Measurements from ENCODE around the gene RING1. TPM values are rescaled to one million over a fixed set of nuclear protein-coding genes. Genes with fewer than 3 reads are reported as not detected.

The RING1 gene
- polyA plus RNA-seq, 1 of the 3 experiments (the other 2 are of a cell fraction) = 61.3 TPM

GRCh38 chr6:33198853-33199436, 9.4 kb upstream of the RING1 start:
- Histone ChIP-seq H3K4me1 (ENCODE audit: control insufficient read depth in 1 of 2, insufficient read depth in 2 of 2, low read depth in 1 of 2, low read length in 1 of 2) (peaks cover 11 to 31% of the 10 kb centered on the region in 2 experiments; a peak in 2 of 4 replicates), H3K79me2 (ENCODE audit: insufficient read depth) (peaks cover 64% of the 10 kb centered on the region), H3K27me3 (ENCODE audit: insufficient read depth) (no peaks in the 10 kb centered on the region), H3K36me3 (replicated peaks in 1 of 2; ENCODE audit: control insufficient read depth in 1 of 2, insufficient read depth in 2 of 2, low read length in 1 of 2) (peaks cover 34 to 59% of the 10 kb centered on the region in 2 experiments), H3K4me2 (peak overlapping the region; percentile 98), H3K9me2 (no peaks in the 10 kb centered on the region), H3K9me3 (no peaks in the 10 kb centered on the region), H3F3A (replicated peaks; ENCODE audit: insufficient read depth) (peaks cover 17% of the 10 kb centered on the region), H2AFZ (ENCODE audit: low read depth) (no peak overlapping the region), H3K4me3 (ENCODE audit: low read depth in 2 of 2, low read length in 1 of 2) (peak overlapping the region; percentile 82 to 97), H3K9ac (peak overlapping the region; percentile 96), H4K20me1 (ENCODE audit: insufficient read depth) (peaks cover 26% of the 10 kb centered on the region), H3K27ac (ENCODE audit: low read depth in 2 of 2, low read length in 1 of 2) (no peak overlapping the region)
- TF ChIP-seq RAD21 (IDR thresholded peaks at IDR 0.05; ENCODE audit: low read length) (no peak), MEF2A (IDR thresholded peaks at IDR 0.05; ENCODE audit: borderline replicate concordance, low read depth) (no peak), POLR2AphosphoS5 (IDR thresholded peaks at IDR 0.05; ENCODE audit: low read depth, low read length) (no peak), PBX3 (IDR thresholded peaks at IDR 0.05) (no peak), MXI1 (IDR thresholded peaks at IDR 0.05; ENCODE audit: low read depth, low read length) (no peak), RFX5 (IDR thresholded peaks at IDR 0.05; ENCODE audit: low read length) (no peak), IRF3 (IDR thresholded peaks at IDR 0.05; ENCODE audit: low read depth, low read length) (no peak), CTCF (IDR thresholded peaks at IDR 0.05) (no peak), EP300 (IDR thresholded peaks at IDR 0.05; ENCODE audit: borderline replicate concordance in 1 of 2, low read depth in 1 of 2, low read length in 1 of 2) (no peak), SIN3A (IDR thresholded peaks at IDR 0.05; ENCODE audit: borderline replicate concordance, low read depth, low read length) (no peak), NRF1 (IDR thresholded peaks at IDR 0.05; ENCODE audit: low read depth, low read length) (no peak), CHD2 (IDR thresholded peaks at IDR 0.05; ENCODE audit: low read length, partially characterized antibody) (no peak)
- TF ChIP-seq, protein P1, sequence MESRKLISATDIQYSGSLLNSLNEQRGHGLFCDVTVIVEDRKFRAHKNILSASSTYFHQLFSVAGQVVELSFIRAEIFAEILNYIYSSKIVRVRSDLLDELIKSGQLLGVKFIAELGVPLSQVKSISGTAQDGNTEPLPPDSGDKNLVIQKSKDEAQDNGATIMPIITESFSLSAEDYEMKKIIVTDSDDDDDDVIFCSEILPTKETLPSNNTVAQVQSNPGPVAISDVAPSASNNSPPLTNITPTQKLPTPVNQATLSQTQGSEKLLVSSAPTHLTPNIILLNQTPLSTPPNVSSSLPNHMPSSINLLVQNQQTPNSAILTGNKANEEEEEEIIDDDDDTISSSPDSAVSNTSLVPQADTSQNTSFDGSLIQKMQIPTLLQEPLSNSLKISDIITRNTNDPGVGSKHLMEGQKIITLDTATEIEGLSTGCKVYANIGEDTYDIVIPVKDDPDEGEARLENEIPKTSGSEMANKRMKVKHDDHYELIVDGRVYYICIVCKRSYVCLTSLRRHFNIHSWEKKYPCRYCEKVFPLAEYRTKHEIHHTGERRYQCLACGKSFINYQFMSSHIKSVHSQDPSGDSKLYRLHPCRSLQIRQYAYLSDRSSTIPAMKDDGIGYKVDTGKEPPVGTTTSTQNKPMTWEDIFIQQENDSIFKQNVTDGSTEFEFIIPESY (IDR thresholded peaks at IDR 0.05; ENCODE audit: borderline replicate concordance, low read depth) = no peak
- TF ChIP-seq, protein P2, sequence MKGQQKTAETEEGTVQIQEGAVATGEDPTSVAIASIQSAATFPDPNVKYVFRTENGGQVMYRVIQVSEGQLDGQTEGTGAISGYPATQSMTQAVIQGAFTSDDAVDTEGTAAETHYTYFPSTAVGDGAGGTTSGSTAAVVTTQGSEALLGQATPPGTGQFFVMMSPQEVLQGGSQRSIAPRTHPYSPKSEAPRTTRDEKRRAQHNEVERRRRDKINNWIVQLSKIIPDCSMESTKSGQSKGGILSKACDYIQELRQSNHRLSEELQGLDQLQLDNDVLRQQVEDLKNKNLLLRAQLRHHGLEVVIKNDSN (IDR thresholded peaks at IDR 0.05; ENCODE audit: borderline replicate concordance, low read depth) = no peak
- no peak for DNase-seq
- ChIA-PET CTCF (interaction anchor here (3.6 to 3.7 kb wide), 2 partner anchors 10 to 37 kb away, joined by 27 to 50 read pairs; partner anchors contain the start of gene RING1), POLR2A (interaction anchor here (1.2 kb wide), 1 partner anchor 9 kb away, joined by 3 read pairs; the partner anchor contains the start of gene RING1)
- WGBS (ENCODE audit: low lambda C conversion rate) = 30% methylated on average over 3 of the region's 3 CpGs

Measured in SK-N-SH (cell line).